Breast epithelium (tissue), 3 donors: ENCODE data around the gene INPP5J.

Experiments used
- CTCF ChIP-seq, 3 donors: fragments of 450-650 bp; IDR thresholded peaks; one replicate each; pipeline ENCODE4 v1.5.1; 2016 to 2017; ENCODE audit warnings: antibody characterized with exemption in 3 of 3, mild to moderate bottlenecking in 3 of 3, moderate library complexity in 3 of 3
- POLR2A ChIP-seq: fragments of 450-650 bp; IDR thresholded peaks from one replicate; pipeline ENCODE4 v1.6.1; 2016; ENCODE audit warnings: antibody characterized with exemption, mild to moderate bottlenecking, moderate library complexity
- POLR2AphosphoS5 ChIP-seq, 3 donors: sonication (generic); formaldehyde crosslinking; IDR thresholded peaks; one replicate each; pipeline ENCODE4 v1.6.1; 2017; ENCODE audit warnings: antibody characterized with exemption in 3 of 3

DNA sequence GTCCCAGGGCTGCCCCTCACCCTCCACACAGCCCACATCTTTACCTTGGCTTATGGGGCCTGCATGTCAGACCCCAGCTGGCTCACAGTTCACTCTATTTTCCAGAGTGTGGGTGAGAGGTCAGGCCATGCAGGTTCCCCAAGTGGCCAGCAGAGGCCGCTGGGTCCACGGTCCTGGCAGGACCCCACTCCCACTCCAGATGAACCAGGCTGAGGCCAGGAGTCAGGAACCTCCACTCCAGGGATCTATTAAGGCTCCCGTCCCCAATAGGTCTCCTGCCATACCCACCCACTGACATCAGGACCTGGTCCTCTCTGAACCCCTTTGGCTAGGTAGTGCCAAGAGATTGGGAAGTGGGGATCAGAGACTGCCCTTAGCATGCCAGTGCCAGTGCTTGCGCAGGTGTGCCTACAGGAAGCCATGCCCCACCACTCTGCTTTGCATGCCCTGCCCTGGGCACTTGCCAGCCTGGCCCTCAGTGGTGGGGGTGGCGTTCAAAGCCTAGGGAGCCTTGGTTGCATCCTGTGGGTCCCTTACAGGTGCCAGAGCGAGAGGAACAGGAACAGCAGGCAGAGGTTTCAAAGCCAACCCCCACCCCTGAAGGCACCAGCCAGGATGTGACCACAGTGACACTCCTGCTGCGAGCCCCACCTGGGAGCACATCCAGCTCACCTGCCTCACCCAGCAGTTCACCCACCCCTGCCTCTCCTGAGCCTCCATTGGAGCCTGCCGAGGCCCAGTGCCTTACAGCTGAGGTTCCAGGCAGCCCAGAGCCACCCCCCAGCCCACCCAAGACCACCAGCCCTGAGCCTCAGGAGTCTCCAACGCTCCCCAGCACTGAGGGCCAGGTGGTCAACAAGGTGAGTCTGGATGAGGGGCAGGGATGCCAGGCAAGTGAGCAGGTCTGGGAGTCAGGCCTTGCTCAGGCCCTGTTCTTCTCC, 33.3 kb upstream of the INPP5J start:
- TF ChIP-seq POLR2A: no peak
- TF ChIP-seq CTCF (IDR thresholded peaks at IDR 0.05): peak; percentile 18 to 69 (median 61)
- no peak for TF ChIP-seq POLR2AphosphoS5 (IDR thresholded peaks at IDR 0.05)
